ENCODE measurements around the gene TIGAR.

TIGAR gene

DNA sequence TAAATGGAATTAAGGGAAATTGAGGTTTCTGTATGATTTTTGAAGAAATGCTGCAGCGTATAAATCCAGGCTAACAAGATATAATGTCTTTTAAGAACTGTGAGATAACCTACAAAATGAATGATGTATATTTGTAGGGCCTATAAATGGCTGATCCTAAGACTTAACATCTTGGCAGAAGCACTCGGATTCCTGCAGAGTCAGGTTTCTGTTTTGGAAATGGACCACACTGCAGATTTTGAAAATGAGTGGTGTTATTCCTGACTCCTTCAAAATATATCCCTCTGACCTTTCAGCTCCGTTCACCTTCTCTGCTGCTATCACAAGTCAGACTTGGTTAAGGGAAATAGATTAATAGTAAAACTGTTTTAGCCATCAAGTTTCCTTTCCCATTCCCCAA is 5.0 kb downstream of the TIGAR start:
- Histone ChIP-seq H3K36me3 (ENCODE audit: insufficient read depth, low read length) (peaks cover 14% of the 10 kb centered on the region), H3K27me3 (ENCODE audit: insufficient read depth, low read length) (no peaks in the 10 kb centered on the region), H3K27ac (ENCODE audit: low read depth, low read length, poor library complexity, severe bottlenecking) (no peak overlapping the region), H4K20me1 (ENCODE audit: insufficient read depth, low read length) (no peaks in the 10 kb centered on the region), H3K9ac (ENCODE audit: low read length) (no peak overlapping the region), H3K79me2 (ENCODE audit: insufficient read depth, low read length) (peaks cover 21% of the 10 kb centered on the region), H3F3A (ENCODE audit: insufficient read depth, low read length) (no peaks in the 10 kb centered on the region), H3K9me3 (ENCODE audit: low read length) (no peaks in the 10 kb centered on the region), H3K4me1 (ENCODE audit: insufficient read depth, low read length, severe bottlenecking) (peaks cover 20% of the 10 kb centered on the region), H2AFZ (ENCODE audit: low read length) (no peak overlapping the region), H3K9me2 (ENCODE audit: low read depth, low read length) (no peaks in the 10 kb centered on the region), H3K4me3 (ENCODE audit: low read depth, low read length, poor library complexity, severe bottlenecking) (no peak overlapping the region), H3K4me2 (ENCODE audit: low read length) (no peak overlapping the region)
- TF ChIP-seq, protein P1, sequence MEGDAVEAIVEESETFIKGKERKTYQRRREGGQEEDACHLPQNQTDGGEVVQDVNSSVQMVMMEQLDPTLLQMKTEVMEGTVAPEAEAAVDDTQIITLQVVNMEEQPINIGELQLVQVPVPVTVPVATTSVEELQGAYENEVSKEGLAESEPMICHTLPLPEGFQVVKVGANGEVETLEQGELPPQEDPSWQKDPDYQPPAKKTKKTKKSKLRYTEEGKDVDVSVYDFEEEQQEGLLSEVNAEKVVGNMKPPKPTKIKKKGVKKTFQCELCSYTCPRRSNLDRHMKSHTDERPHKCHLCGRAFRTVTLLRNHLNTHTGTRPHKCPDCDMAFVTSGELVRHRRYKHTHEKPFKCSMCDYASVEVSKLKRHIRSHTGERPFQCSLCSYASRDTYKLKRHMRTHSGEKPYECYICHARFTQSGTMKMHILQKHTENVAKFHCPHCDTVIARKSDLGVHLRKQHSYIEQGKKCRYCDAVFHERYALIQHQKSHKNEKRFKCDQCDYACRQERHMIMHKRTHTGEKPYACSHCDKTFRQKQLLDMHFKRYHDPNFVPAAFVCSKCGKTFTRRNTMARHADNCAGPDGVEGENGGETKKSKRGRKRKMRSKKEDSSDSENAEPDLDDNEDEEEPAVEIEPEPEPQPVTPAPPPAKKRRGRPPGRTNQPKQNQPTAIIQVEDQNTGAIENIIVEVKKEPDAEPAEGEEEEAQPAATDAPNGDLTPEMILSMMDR (IDR thresholded peaks at IDR 0.05; ENCODE audit: low read length), result no peak
- no peak for TF ChIP-seq EZH2 (IDR thresholded peaks at IDR 0.05; ENCODE audit: borderline replicate concordance, low read length)

GRCh38 chr12:4327293-4327692 is 6.3 kb downstream of the TIGAR start:
- no peaks in the 10 kb centered on the region for H3K27me3 ChIP-seq (ENCODE audit: insufficient read depth, low read length)
- H3K79me2 ChIP-seq (ENCODE audit: insufficient read depth, low read length), result peaks cover 21% of the 10 kb centered on the region
- H3K36me3 ChIP-seq (ENCODE audit: insufficient read depth, low read length), result peaks cover 17% of the 10 kb centered on the region
- no peaks in the 10 kb centered on the region for H3K9me2 ChIP-seq (ENCODE audit: low read depth, low read length)
- H4K20me1 ChIP-seq (ENCODE audit: insufficient read depth, low read length), result no peaks in the 10 kb centered on the region
- TF ChIP-seq, protein P1 (IDR thresholded peaks at IDR 0.05; ENCODE audit: low read length), result no peak
- TF ChIP-seq EZH2 (IDR thresholded peaks at IDR 0.05; ENCODE audit: borderline replicate concordance, low read length), result no peak
- H2AFZ ChIP-seq (ENCODE audit: low read length), result no peak overlapping the region
- no peak overlapping the region for H3K27ac ChIP-seq (ENCODE audit: low read depth, low read length, poor library complexity, severe bottlenecking)
- H3K9me3 ChIP-seq (ENCODE audit: low read length), result no peaks in the 10 kb centered on the region
- no peaks in the 10 kb centered on the region for H3F3A ChIP-seq (ENCODE audit: insufficient read depth, low read length)
- no peak overlapping the region for H3K4me2 ChIP-seq (ENCODE audit: low read length)
- H3K4me1 ChIP-seq (ENCODE audit: insufficient read depth, low read length, severe bottlenecking), result peaks cover 17% of the 10 kb centered on the region
- H3K9ac ChIP-seq (ENCODE audit: low read length), result no peak overlapping the region
- H3K4me3 ChIP-seq (ENCODE audit: low read depth, low read length, poor library complexity, severe bottlenecking), result no peak overlapping the region

DNA sequence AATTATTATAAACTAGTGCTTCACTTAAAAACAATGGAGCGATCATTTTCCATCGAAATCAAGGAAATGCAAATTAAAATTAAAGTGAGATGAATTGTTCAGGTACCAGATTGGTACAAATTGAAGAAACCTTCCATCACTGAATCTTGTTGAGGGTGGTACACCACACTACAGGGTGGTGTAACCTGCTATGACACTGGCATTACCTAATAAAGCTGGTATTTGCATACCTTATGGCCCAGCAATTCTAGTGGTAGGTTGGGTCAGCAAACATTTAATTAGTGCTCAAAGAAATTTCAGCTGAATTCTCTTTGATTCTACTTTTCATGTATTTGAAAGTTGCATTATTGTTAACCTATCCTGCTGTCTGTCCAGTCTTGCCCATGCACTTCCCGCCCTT is 9.2 kb downstream of the TIGAR start:
- Histone ChIP-seq H3K27me3 (ENCODE audit: insufficient read depth, low read length) (no peaks in the 10 kb centered on the region), H3K36me3 (ENCODE audit: insufficient read depth, low read length) (peaks cover 32% of the 10 kb centered on the region), H3K4me2 (ENCODE audit: low read length) (no peak overlapping the region), H2AFZ (ENCODE audit: low read length) (no peak overlapping the region), H3K9ac (ENCODE audit: low read length) (no peak overlapping the region), H3F3A (ENCODE audit: insufficient read depth, low read length) (no peaks in the 10 kb centered on the region), H3K27ac (ENCODE audit: low read depth, low read length, poor library complexity, severe bottlenecking) (no peak overlapping the region), H3K4me1 (ENCODE audit: insufficient read depth, low read length, severe bottlenecking) (no peaks in the 10 kb centered on the region), H3K9me2 (ENCODE audit: low read depth, low read length) (no peaks in the 10 kb centered on the region), H3K9me3 (ENCODE audit: low read length) (no peaks in the 10 kb centered on the region), H4K20me1 (ENCODE audit: insufficient read depth, low read length) (no peaks in the 10 kb centered on the region), H3K79me2 (ENCODE audit: insufficient read depth, low read length) (peaks cover 11% of the 10 kb centered on the region), H3K4me3 (ENCODE audit: low read depth, low read length, poor library complexity, severe bottlenecking) (no peak overlapping the region)
- no peak for TF ChIP-seq EZH2 (IDR thresholded peaks at IDR 0.05; ENCODE audit: borderline replicate concordance, low read length)
- TF ChIP-seq, protein P1 (IDR thresholded peaks at IDR 0.05; ENCODE audit: low read length), result no peak

All from OCI-LY1 (cell line).